Measurements from ENCODE around the gene ADAMTS17. TPM values are rescaled to one million over a fixed set of nuclear protein-coding genes. Genes with fewer than 3 reads are reported as not detected.

Gene ADAMTS17
- total RNA-seq, 1 donor from 2014 or later, result 0.06 TPM

DNA sequence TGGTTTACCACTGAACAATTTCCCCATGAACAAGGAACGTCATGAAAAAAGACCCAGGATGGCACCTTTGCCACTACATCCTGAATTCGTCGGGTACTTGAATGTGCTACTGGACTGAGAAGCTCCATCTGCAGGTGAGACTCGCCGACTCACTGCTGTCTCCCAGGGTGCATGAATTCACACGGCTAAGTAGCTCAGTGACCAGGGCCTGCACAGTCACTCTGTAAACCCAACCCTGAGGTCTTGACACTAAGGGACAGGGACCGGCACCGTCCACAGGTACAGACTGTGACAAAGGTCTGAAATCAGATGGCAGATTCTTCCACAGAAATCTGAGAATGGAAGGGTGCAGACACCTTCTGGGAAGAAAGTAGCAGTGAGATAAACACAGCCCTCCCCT lies 187.4 kb downstream of the ADAMTS17 start:
- no peak for DNase-seq (ENCODE audit: low read depth)
- no peak overlapping the region for H3K4me3 ChIP-seq (ENCODE audit: low read depth, low read length)
- TF ChIP-seq, protein P1, sequence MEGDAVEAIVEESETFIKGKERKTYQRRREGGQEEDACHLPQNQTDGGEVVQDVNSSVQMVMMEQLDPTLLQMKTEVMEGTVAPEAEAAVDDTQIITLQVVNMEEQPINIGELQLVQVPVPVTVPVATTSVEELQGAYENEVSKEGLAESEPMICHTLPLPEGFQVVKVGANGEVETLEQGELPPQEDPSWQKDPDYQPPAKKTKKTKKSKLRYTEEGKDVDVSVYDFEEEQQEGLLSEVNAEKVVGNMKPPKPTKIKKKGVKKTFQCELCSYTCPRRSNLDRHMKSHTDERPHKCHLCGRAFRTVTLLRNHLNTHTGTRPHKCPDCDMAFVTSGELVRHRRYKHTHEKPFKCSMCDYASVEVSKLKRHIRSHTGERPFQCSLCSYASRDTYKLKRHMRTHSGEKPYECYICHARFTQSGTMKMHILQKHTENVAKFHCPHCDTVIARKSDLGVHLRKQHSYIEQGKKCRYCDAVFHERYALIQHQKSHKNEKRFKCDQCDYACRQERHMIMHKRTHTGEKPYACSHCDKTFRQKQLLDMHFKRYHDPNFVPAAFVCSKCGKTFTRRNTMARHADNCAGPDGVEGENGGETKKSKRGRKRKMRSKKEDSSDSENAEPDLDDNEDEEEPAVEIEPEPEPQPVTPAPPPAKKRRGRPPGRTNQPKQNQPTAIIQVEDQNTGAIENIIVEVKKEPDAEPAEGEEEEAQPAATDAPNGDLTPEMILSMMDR (conservative IDR thresholded peaks at IDR 0.05; ENCODE audit: low read depth, low read length), result no peak

DNA sequence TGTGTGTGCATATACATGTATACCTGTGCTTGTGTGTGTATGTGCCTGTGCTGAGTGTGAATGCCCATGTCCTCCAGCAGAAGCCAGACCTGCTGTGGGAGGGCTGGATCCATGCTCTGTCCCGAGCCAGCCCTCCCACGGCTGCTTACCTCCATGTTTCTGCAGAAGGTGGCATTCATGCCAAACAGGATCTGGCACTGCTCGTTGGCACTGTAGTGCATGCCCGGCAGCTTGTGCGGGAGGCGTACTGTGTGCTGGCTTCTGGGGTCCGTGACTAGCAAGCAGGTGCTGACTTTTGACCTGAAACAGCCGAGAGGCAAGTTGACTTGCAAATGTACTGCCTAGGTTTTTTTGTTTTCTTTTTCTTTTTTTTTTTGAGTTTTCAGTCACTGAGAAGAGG lies 189.3 kb downstream of the ADAMTS17 start:
- TF ChIP-seq, protein P1 (conservative IDR thresholded peaks at IDR 0.05; ENCODE audit: low read depth, low read length), result no peak
- no peak for DNase-seq (ENCODE audit: low read depth)
- H3K4me3 ChIP-seq (ENCODE audit: low read depth, low read length), result no peak overlapping the region

DNA sequence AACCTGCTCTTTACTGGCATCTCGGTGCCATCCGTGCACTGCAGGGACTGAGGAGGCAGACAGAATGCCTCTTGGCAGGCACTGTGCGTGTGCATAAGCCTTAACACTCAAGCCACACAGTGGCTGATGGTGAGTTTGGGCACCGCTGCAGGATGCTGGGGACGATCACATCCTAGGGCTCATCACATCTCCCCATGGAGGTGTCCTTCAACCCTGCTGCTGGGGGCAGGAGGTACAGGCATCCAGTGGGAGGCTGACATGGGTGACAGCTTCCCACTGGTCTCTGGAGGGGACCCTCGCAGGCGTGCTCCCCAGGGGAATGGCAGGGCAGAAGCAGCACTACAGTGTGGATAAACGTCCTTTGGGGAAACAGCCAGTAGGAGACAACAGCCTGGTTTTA lies 190.9 kb downstream of the ADAMTS17 start:
- DNase-seq (ENCODE audit: low read depth), result no peak
- no peak overlapping the region for H3K4me3 ChIP-seq (ENCODE audit: low read depth, low read length)
- TF ChIP-seq, protein P1 (conservative IDR thresholded peaks at IDR 0.05; ENCODE audit: low read depth, low read length), result no peak

DNA sequence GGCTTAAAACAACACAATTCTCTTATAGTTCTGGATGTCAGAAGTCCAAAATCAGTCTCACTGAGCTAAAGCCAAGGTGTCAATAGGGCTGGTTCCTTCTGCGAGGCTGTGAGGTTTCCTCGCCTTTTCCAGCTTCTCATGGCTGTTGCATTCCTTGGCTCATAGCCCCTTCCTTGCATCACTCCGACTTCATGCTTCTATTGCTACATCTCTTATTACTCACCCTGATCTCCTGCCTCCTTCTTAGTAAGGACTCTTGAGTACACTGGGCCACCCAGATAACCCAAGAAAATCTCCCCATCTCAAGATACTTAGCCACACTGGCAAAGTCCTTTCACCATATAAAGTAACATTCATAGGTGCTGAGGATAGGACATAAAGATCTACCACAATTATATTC lies 193.9 kb downstream of the ADAMTS17 start:
- no peak overlapping the region for H3K4me3 ChIP-seq (ENCODE audit: low read depth, low read length)
- TF ChIP-seq, protein P1 (conservative IDR thresholded peaks at IDR 0.05; ENCODE audit: low read depth, low read length), result no peak
- DNase-seq (ENCODE audit: low read depth), result no peak

DNA sequence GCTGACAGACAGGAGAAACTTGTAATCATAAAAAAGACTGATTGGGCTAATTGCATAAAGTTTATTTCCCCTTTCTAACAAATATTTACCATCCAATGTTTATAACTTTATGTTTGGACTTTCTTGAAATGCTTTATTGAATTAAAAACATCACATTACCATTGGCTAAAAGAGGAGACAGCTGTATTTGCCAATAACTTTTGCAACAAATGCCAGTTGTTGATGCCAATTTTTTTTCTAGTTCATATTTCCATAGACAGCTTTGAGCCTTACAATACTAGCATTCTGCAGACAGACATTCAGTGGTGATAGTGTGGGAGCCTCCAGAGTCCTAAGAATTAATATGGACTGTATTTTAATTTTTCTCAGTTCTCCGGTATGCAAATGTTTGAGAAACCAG lies 198.4 kb downstream of the ADAMTS17 start:
- no peak for DNase-seq (ENCODE audit: low read depth)
- no peak overlapping the region for H3K4me3 ChIP-seq (ENCODE audit: low read depth, low read length)
- TF ChIP-seq, protein P1 (conservative IDR thresholded peaks at IDR 0.05; ENCODE audit: low read depth, low read length), result no peak

DNA sequence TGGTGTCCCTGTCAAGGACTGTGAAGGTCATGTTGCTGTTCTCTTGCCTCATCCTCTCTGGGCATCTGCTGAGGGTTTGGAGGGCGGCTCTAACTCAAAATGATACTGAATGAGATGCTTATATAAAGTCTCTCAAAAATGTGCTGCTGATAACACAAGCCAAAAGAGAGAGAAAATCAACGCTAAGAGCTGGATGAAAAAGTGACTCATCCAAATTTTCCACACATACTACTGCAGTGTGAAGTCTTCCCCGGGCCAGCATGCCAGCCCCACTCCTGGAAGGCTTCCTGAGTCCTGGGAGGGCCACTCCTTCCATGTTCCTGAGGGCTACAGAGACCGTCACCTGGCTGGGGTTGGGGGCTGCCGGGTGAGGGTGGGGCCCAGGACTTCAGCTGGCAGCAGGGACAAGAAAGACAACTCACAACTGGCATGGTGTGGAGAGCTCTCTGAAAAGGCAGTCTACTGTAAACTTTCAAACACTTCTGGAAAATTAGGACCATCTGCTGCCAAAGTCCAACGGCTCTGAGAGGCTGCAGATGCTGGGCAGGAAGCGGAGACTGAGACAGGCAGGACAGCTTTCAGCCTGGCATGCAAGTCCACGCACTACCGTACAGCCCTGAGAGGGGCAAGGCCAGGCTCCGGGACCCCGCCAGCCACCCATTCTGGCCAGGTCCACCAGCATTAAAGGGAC lies 200.3 kb downstream of the ADAMTS17 start:
- DNase-seq (ENCODE audit: low read depth), result no peak
- TF ChIP-seq, protein P1 (conservative IDR thresholded peaks at IDR 0.05; ENCODE audit: low read depth, low read length), result no peak
- no peak overlapping the region for H3K4me3 ChIP-seq (ENCODE audit: low read depth, low read length)
